NK-92 (cell line): ENCODE data around the gene BNIP1.

Source experiments
- DNase-seq: peaks from one replicate; lab custom pipeline; 2025; ENCODE audit not compliant: unreplicated experiment; lab: John Stamatoyannopoulos, UW

The BNIP1 gene

GRCh38 chr5:173163219-173163618 is 18.9 kb downstream of the BNIP1 start:
- no peak for DNase-seq

GRCh38 chr5:173165177-173166016 is 21.1 kb downstream of the BNIP1 start:
- DNase-seq = no peak

GRCh38 chr5:173172166-173172565 is 27.8 kb downstream of the BNIP1 start:
- no peak for DNase-seq

GRCh38 chr5:173175523-173175922 is 31.2 kb downstream of the BNIP1 start:
- DNase-seq = no peak

- no peak for DNase-seq
Measured at GRCh38 chr5:173178369-173178910, 34.1 kb downstream of the BNIP1 start.

GRCh38 chr5:173180331-173180730 is 36.0 kb downstream of the BNIP1 start:
- no peak for DNase-seq

GRCh38 chr5:173187054-173187743 is 42.9 kb downstream of the BNIP1 start:
- no peak for DNase-seq

- DNase-seq = no peak
Measured at GRCh38 chr5:173188280-173188679, 43.9 kb downstream of the BNIP1 start.

- DNase-seq = no peak
Measured at GRCh38 chr5:173191015-173191414, 46.7 kb downstream of the BNIP1 start.

GRCh38 chr5:173191561-173191960 is 47.2 kb downstream of the BNIP1 start:
- no peak for DNase-seq

GRCh38 chr5:173192561-173192960 is 48.2 kb downstream of the BNIP1 start:
- no peak for DNase-seq

- DNase-seq = no peak
Measured at GRCh38 chr5:173196133-173196952, 52.0 kb downstream of the BNIP1 start.

GRCh38 chr5:173197375-173197891 is 53.1 kb downstream of the BNIP1 start:
- no peak for DNase-seq

GRCh38 chr5:173198049-173198448 is 53.7 kb downstream of the BNIP1 start:
- no peak for DNase-seq

- DNase-seq = no peak
Measured at GRCh38 chr5:173200356-173200755, 56.0 kb downstream of the BNIP1 start.

- no peak for DNase-seq
Measured at GRCh38 chr5:173201636-173202265, 57.4 kb downstream of the BNIP1 start.

GRCh38 chr5:173202266-173202875 is 58.0 kb downstream of the BNIP1 start:
- DNase-seq = no peak

GRCh38 chr5:173204185-173204979 is 60.1 kb downstream of the BNIP1 start:
- DNase-seq = no peak

GRCh38 chr5:173205916-173206315 is 61.6 kb downstream of the BNIP1 start:
- DNase-seq = no peak
